ENCODE measurements around the gene SHKBP1.

SHKBP1 gene

DNA sequence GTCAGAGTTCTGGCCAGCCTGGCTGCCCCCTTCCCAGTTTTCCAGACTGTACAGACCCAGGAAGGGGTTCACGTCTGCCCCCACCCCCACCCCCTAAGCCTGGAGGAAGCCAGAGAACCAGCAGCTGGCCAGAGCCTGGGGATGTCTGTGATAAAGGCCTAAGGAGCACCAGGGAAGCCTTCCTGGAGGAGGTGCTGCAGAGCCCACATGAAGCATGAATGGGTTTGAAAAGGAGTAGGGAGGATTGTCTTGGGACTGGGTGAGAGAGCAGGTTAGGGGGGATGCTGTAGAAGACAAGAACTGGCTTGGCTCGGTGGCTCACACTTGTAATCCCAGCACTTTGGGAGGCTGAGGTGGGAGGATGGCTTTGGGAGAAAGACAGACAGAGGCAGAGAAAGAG is 5.8 kb downstream of the SHKBP1 start:
- TF ChIP-seq CTCF (IDR thresholded peaks at IDR 0.05; ENCODE audit: extremely low read depth, missing control alignments): no peak

GRCh38 chr19:40583283-40583682 is 6.6 kb downstream of the SHKBP1 start:
- no peak for DNase-seq (ENCODE audit: low spot score)
- no peak for TF ChIP-seq CTCF (IDR thresholded peaks at IDR 0.05; ENCODE audit: extremely low read depth, missing control alignments)

More for the DNA sequence above, 5.8 kb downstream of the SHKBP1 start:
- no peak for DNase-seq (ENCODE audit: low spot score)

DNA sequence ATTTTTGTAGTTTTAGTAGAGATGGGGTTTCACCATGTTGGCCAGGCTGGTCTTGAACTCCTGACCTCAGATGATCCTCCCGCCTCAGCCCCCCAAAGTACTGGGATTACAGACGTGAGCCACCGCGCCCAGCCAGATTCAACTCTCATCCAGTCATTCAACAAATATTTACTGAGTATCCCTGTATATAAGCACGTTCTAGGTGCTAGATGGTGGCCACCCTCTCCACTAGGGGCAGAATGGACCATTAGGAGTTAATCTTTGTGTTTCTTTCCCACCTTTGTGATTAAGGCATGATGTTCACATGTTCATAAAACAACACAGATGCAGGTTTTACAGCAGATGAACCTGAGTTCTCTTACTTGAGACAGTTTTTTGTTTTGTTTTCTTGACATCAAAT is 7.3 kb downstream of the SHKBP1 start:
- TF ChIP-seq CTCF (IDR thresholded peaks at IDR 0.05; ENCODE audit: extremely low read depth, missing control alignments): no peak
- DNase-seq (ENCODE audit: low spot score): no peak

- DNase-seq (ENCODE audit: low spot score): no peak
- TF ChIP-seq CTCF (IDR thresholded peaks at IDR 0.05; ENCODE audit: extremely low read depth, missing control alignments): no peak
Observed at GRCh38 chr19:40585241-40585981, 8.7 kb downstream of the SHKBP1 start.

DNA sequence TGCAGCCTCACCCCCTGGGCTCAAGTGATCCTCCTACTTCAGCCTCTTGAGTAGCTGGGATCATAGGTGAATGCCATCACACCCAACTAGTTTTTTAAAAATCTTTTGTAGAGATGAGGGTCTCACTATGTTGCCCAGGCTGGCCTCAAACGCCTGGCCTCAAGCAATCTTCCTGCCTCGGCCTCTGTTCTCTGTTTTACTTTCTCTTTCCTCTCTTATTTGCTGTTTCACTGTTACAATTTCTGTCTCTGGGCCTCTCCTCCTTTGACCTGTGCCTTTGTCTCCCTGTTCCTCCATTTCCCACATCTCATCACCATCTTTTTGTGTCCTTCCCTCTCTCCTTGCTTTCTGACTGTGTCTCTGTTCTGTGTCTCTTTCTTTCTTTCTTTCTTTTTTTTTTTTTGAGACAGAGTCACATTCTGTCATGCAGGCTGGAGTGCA is 9.3 kb downstream of the SHKBP1 start:
- TF ChIP-seq CTCF (IDR thresholded peaks at IDR 0.05; ENCODE audit: extremely low read depth, missing control alignments): no peak
- no peak for DNase-seq (ENCODE audit: low spot score)

DNA sequence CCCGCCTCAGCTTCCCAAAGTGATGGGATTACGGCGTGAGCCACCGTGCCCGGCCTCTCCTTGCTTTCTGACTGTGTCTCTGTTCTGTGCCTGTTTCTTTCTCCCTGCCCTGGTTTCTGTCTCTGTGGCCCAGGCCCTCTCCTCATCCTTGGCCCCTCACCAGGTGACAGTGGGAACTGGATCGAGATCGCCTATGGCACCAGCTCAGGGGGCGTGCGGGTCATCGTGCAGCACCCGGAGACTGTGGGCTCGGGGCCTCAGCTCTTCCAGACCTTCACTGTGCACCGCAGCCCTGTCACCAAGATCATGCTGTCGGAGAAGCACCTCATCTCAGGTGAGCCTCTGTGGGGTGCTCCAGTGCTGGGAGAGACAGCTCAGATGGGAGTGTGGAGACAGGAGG is 9.9 kb downstream of the SHKBP1 start:
- no peak for TF ChIP-seq CTCF (IDR thresholded peaks at IDR 0.05; ENCODE audit: extremely low read depth, missing control alignments)
- no peak for DNase-seq (ENCODE audit: low spot score)

- TF ChIP-seq CTCF (IDR thresholded peaks at IDR 0.05; ENCODE audit: extremely low read depth, missing control alignments): no peak
- no peak for DNase-seq (ENCODE audit: low spot score)
Observed at GRCh38 chr19:40588110-40588854, 11.6 kb downstream of the SHKBP1 start.

Measured in GM20000 (cell line).